Suppressor macrophage treated with lipopolysaccharide for 4 hours (primary cell): Measurements from ENCODE around the gene DAAM1.

ENCODE experiments used
- DNase-seq: peaks from one replicate; pipeline ENCODE4 v3.0.0-alpha.2; 2020

The DAAM1 gene

GRCh38 chr14:59189091-59189785, 771 bp downstream of the DAAM1 start:
- peak; percentile 36 for DNase-seq

DNA sequence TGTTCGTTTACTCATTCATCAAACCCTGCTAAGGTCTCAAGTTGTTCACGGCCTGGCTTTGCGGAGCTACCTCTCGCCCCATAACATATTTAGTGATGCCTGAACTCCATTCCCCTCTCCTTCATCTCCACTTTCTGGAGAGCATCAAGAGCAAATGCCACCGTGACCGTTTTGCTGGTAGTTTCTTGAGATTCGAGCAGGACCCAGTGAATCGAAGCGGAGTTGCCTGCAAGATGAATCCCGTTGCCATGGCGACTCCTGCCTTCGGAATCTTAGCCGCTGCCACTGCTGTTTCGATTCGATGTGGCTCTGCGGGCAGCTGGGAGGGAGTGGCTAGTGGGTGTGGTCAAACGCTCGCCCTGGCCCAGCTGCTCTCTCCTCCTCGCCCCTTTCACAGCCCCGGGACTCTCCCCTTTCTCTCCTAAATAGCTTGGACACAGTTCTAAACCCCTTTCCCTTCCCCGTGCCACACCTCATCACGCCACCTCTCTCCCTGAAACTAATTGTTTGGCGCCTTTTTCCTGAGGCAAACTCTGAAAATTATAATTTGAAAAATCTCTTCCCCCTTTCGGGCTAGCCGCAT, 1.4 kb downstream of the DAAM1 start:
- DNase-seq = peak; percentile 90

- no peak for DNase-seq
These were observed 1.9 kb downstream of the DAAM1 start for GRCh38 chr14:59190372-59190771.

DNA sequence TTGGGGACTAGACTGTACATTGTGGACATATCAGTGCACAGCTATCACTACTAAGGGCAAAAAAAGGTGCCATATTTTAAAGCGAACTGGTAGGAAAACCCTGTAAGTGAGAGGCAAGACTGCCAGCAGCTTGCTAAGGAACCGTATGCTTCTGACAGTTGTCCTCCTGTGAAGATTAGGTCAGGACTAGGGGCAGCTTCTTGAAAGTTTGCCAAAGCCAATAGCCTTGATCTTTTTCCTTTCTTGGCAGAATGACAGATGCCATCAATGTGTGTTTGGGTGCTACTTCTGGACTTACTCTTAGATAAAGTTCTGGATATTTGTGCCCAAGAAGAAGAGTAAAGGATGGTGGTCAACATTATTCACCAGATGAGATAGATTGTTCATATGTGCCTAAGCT, 7.4 kb downstream of the DAAM1 start:
- no peak for DNase-seq

- no peak for DNase-seq
These were observed 9.3 kb downstream of the DAAM1 start for GRCh38 chr14:59197695-59198262.

- DNase-seq = no peak
These were observed 10.7 kb downstream of the DAAM1 start for GRCh38 chr14:59199205-59199604.

DNA sequence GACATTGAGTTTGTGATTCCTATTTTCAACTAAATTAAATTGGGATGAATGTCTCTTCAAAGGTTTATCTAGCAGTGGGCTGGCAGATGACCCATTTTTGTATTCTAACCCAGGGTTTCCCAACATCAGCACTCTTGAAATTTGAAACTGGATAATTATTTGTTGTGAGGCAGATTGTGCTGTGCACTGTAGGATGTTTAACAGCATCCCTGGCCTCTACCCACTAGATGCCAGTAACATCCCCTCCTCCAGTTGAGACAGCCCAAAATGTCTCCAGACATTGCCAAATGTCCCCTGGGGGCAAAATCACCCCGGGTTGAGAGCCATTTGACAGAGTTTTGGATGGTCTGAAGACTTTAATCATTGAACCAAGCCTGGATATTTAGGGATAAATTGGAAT, 11.1 kb downstream of the DAAM1 start:
- DNase-seq = no peak

GRCh38 chr14:59200195-59200594, 11.7 kb downstream of the DAAM1 start:
- DNase-seq = no peak

GRCh38 chr14:59202031-59202430, 13.6 kb downstream of the DAAM1 start:
- DNase-seq = no peak

DNA sequence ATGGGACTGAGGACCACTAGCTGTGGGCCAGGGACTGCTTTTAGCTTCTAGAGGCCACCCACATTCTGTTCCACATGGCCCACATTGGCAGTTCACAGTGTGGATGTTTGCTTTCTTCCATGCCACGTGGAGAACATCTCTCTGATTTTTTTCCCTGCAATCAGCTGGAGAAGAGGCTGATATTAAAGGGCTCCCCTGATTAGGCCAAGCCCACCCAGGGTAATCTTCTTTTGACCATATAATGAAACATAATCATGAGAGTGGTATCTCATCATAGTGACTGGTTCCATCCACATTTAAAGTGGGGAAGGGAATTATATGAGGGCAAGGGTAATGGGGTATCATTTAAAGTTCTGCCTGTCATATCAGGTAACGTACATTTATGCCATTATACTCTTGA, 15.8 kb downstream of the DAAM1 start:
- no peak for DNase-seq

- DNase-seq = no peak
These were observed 18.4 kb downstream of the DAAM1 start for GRCh38 chr14:59206892-59207291.

DNA sequence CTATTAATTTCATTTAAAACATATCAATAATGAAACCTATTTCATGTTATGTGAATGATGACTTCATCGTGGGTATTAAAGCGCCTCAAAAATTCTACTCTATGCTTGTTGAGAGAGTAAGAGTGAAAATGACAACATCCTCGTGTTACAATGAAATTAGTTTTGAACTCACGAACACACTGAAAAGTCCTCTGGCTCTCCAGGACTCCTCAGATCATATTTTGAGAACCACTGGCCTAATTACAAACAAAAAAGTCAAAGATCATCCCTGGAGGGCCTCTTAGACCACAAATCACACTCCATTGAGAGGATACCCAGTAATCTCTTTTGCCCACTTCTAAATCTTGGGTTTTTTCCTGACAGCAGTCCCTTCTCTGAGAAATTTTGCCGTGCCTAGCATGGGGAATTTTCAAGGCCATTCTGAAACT, 19.1 kb downstream of the DAAM1 start:
- no peak for DNase-seq

GRCh38 chr14:59208224-59208814, 19.9 kb downstream of the DAAM1 start:
- DNase-seq = no peak

- no peak for DNase-seq
These were observed 20.5 kb downstream of the DAAM1 start for GRCh38 chr14:59208954-59209353.

DNA sequence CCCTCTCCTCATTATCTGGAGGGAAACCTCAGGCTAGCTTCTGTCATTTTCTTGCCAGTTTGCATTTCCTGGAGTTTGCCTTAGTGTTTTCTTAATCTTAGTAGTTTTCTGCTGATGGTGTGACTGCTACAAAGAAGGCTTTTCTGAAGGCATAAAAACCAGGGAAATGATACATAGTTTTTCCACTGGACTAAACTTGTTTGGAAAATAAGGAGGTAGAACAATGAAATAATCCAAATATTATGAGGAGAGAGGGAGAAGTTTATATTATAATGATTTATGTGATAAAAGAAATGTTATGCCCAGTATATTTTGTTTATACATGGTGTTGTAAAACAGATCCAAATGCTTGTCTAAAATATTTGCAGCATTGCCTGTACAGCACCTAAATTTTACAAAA, 22.2 kb downstream of the DAAM1 start:
- no peak for DNase-seq

DNA sequence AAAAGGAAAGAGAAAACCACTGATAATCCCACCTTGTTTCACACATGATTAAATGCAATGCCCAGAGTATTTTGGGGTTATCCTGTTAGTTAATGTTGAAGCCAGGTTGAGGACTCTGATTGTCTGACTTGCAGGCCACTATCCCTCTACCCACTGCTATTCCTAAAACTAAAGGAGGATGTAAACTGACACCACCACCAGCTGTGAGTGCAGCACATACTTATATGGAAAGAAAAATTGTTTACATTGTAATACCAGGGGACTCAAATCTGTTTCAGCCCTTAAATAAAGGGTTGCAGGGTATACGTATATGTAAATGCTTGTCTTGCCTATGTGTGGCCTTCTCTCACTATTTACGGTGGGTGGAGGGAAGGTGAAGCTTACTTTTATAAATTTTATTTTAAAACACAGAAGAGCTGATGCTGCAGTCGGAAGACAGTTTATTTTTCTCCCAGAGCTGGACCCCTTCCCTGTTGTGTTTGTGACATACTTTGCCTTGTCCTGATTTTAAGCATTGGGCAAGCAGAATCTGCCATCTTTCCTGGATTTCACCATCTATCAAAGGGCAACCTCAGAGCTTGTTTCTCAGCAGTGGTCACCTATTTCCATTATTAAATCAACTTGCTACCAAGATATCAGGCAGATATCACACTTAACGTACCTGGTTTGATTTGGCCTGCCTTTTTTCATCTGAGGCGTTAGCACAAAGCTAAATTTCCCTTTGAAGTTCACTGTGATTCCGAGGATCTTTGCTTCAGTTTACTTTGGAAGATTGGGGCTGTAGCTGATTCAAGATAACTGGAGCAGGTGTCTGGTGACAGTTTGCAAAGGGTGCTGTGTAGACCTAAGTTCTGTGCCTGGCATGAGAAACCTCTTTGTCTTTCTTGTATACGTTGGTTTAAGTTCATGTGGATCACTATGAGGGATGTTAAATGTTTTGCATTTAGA, 25.2 kb downstream of the DAAM1 start:
- no peak for DNase-seq

DNA sequence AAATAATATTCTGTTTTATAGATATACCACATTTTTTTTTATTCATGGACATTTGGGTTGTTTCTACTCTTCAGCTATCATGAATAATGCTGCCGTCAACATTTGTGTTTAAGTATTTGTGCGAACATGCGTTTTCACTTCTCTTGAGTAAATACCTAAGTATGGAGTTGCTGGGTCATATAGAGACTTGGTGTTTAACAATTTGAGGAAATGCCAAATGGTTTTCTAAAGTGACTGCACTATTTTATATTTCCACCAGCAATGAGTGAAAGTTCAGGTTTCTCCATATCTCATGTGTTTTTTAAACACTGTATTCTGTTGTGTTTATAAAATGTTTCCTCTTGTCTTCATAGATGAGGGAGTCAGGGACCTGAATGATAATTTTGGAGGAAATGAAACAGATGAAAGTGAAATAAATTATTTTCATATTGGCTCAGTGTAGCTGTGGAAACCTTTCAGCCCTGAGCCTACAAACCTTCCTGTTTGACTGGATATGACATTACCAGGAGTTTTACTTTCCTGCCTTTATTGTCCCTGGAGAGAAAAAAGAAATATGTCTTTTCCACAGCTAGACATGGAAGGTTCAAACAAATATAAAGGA, 26.3 kb downstream of the DAAM1 start:
- DNase-seq = no peak

DNA sequence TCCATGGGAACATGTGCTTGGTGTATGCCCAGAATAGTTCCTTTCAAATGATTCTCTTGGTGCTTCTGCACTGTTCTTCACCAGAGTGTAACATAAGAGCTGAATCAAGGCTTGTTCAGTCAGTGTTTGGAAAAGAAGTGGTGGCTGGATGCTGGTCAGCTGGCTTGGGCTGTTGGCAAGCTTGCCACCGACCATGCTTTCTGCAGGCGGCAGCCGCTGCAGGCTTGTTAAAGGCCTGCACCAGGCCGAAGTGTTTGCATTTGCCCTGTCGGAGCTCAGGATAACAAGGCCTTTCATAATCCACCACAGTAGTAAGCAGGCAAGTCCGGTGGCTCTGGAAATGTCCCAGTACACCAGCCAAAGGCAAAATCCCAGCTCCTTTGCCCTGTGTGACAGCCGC, 26.9 kb downstream of the DAAM1 start:
- DNase-seq = no peak

- no peak for DNase-seq
These were observed 27.3 kb downstream of the DAAM1 start for GRCh38 chr14:59215757-59216156.

DNA sequence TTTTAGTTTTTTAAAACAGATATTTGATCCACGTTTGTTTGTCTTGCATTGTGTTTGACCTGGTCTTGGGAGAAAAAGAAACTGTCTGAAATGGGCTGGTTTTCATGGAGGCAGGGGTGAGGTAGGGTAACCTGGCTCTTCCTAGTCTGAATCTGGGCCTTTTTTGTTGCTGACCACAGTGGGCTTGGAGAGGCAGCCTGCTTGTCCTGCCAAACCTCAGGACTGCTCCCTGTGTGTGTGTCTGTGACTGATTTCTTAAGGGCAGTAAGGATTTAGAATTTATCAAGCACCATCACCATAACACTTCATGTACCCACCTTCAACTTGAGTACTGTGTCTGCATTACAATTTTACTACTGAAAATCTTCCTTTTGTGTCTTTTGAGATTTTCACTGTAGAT, 28.5 kb downstream of the DAAM1 start:
- DNase-seq = no peak

GRCh38 chr14:59221568-59221967, 33.1 kb downstream of the DAAM1 start:
- no peak for DNase-seq

DNA sequence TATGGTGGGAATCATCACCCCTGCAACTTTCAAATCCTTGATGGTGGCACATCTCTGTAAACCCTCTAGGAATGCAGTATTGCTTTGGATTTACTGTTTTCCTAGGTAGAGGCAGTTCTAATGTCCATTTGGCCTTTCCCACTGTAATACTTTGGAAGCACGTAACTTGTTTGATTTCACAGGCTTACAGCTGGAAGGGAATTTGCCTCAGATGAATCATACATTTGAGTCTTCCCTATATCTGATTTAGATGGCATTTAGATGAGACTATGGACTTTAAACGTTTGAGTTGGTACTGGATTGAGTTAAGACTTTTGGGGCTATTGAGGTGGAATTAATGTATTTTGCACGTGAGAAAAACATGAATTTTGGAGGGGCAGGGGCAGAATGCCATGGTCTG, 35.9 kb downstream of the DAAM1 start:
- DNase-seq = no peak

GRCh38 chr14:59225281-59225680, 36.8 kb downstream of the DAAM1 start:
- DNase-seq = no peak
